HepG2 (cell line): ENCODE data around the gene RFX2. TPM values are rescaled to one million over a fixed set of nuclear protein-coding genes. Genes with fewer than 3 reads are reported as not detected.
A peak's percentile ranks its signal among the peaks of the same experiment; 100 is the strongest.

ENCODE experiments used
- HMG20B ChIP-seq: conservative IDR thresholded peaks from 2 replicates; pipeline ENCODE4 v1.6.1; 2016; ENCODE audit warnings: missing genetic modification reagents, missing compliant biosample characterization
- JDP2 ChIP-seq: sonication (generic); formaldehyde crosslinking; IDR thresholded peaks from 2 replicates; pipeline ENCODE4 v1.8.1; 2022; ENCODE audit warnings: missing genetic modification reagents, borderline replicate concordance
- KLF16 ChIP-seq, 2 experiments: sonication (generic) in 1 of 2; formaldehyde crosslinking in 1 of 2; IDR thresholded peaks; 2 replicates each; pipeline versions ENCODE4 v1.6.1 to v1.8.0; 2016 to 2023; ENCODE audit warnings: missing genetic modification reagents in 2 of 2, missing compliant biosample characterization in 1 of 2
- MIXL1 ChIP-seq: IDR thresholded peaks from 2 replicates; pipeline ENCODE4 v1.6.1; 2016
- NCOA2 ChIP-seq: sonication (generic); formaldehyde crosslinking; IDR thresholded peaks from 2 replicates; pipeline ENCODE4 v1.8.0; 2022; ENCODE audit warnings: inconsistent platforms
- NCOR1 ChIP-seq: fragments of 200-600 bp; sonication (generic); IDR thresholded peaks from 2 replicates; pipeline ENCODE4 v1.7.0; 2017; ENCODE audit warnings: antibody characterized with exemption, low read length, borderline replicate concordance
- POLR2A ChIP-seq, 2 experiments: IDR thresholded peaks; 2 replicates each; pipeline ENCODE4 v1.6.1; 2011; ENCODE audit warnings: low read depth in 2 of 2, low read length in 2 of 2, mild to moderate bottlenecking in 1 of 2, moderate library complexity in 1 of 2; ENCODE audit not compliant: insufficient read depth in 1 of 2
- RAD51 ChIP-seq: fragments of 450-650 bp; IDR thresholded peaks from 2 replicates; pipeline ENCODE4 v1.6.1; 2016; ENCODE audit warnings: borderline replicate concordance
- SRF ChIP-seq: IDR thresholded peaks from 2 replicates; pipeline ENCODE4 v1.6.1; 2011; ENCODE audit warnings: mild to moderate bottlenecking, low read depth, low read length, moderate library complexity
- ZBTB49 ChIP-seq: sonication (generic); formaldehyde crosslinking; IDR thresholded peaks from 2 replicates; pipeline ENCODE4 v1.4.0; 2020; ENCODE audit warnings: missing genetic modification reagents, borderline replicate concordance
- ZKSCAN1 ChIP-seq: fragments of 150-350 bp; IDR thresholded peaks from 2 replicates; pipeline ENCODE4 v1.6.1; 2014; ENCODE audit warnings: low read length
- ZNF282 ChIP-seq: fragments of 450-650 bp; IDR thresholded peaks from 2 replicates; pipeline ENCODE4 v1.6.1; 2018; ENCODE audit not compliant: partially characterized antibody
- ZNF317 ChIP-seq: sonication (generic); formaldehyde crosslinking; IDR thresholded peaks from 2 replicates; pipeline ENCODE4 v1.5.0; 2020; ENCODE audit warnings: mild to moderate bottlenecking, missing genetic modification reagents
- ZNF557 ChIP-seq: sonication (generic); formaldehyde crosslinking; IDR thresholded peaks from 2 replicates; pipeline ENCODE4 v1.4.0; 2020; ENCODE audit warnings: missing genetic modification reagents
- ZNF674 ChIP-seq: sonication (generic); formaldehyde crosslinking; IDR thresholded peaks from 2 replicates; pipeline ENCODE4 v1.5.0; 2020; ENCODE audit warnings: low read depth, mild to moderate bottlenecking, missing genetic modification reagents
- ZNF713 ChIP-seq: sonication (generic); formaldehyde crosslinking; IDR thresholded peaks from 2 replicates; pipeline ENCODE4 v1.4.0; 2020; ENCODE audit warnings: mild to moderate bottlenecking, missing genetic modification reagents
- ZNF891 ChIP-seq: sonication (generic); formaldehyde crosslinking; IDR thresholded peaks from 2 replicates; pipeline ENCODE4 v1.5.0; 2020; ENCODE audit warnings: mild to moderate bottlenecking, missing genetic modification reagents
- polyA plus RNA-seq, 8 experiments: library from polyadenylated mRNA; depleted of rRNA in 3 of 8; stranded (reverse) in 7 of 8; unstranded in 1 of 8; fragments of >200 nt; fragmentation: Illumina TruSeq in 4 of 8; extraction: Trizol in 4 of 8; gene quantifications; 2 replicates each; pipeline versions ENCODE4 v1.2.1 to v1.2.3, GENCODE V29; 2011 to 2016; ENCODE audit warnings: low read depth in 4 of 8, missing spikeins in 1 of 8, mixed read lengths in 1 of 8; ENCODE audit not compliant: insufficient read depth in 1 of 8
- total RNA-seq, 5 experiments: library from RNA; depleted of rRNA; stranded (reverse); fragments of >200 nt; fragmentation: Illumina TruSeq; extraction: Trizol; gene quantifications; 2 replicates each; pipeline ENCODE4 v1.2.3, GENCODE V29; 2016; ENCODE audit warnings: low read depth in 1 of 5
- TF ChIP-seq, protein P1 (sequence below): sonication (generic); formaldehyde crosslinking; IDR thresholded peaks from 2 replicates; pipeline ENCODE4 v1.5.1; 2020; ENCODE audit warnings: missing genetic modification reagents, mild to moderate bottlenecking, borderline replicate concordance
- TF ChIP-seq, protein P2 (sequence below), 2 experiments: sonication (generic) in 1 of 2; formaldehyde crosslinking in 1 of 2; IDR thresholded peaks; 2 replicates each; pipeline versions ENCODE4 v1.6.1 to v1.9.0; 2014 to 2022; ENCODE audit warnings: antibody characterized with exemption in 1 of 2, borderline replicate concordance in 1 of 2, inconsistent platforms in 1 of 2, low read depth in 1 of 2, missing genetic modification reagents in 1 of 2

Gene RFX2
- total and polyA plus RNA-seq, 2 of the 13 experiments (the other 11 are each of a cell fraction or from before 2014, with no cell fraction given): 2.8 to 3.3 TPM

GRCh38 chr19:5961969-5962945 is 148.0 kb downstream of the RFX2 start (continued):
- TF ChIP-seq ZBTB49 (CRISPR knock-in tag) (no peak), ZKSCAN1 (no peak), KLF16 (CRISPR knock-in tag; IDR thresholded peaks at IDR 0.05) (peak in 1 of 2 experiments; percentile 90; a peak in 2 of 4 replicates), ZNF891 (0 out of 2 replicates have a peak, but pooled peaks have one; percentile 2), ZNF674 (CRISPR knock-in tag) (no peak), RAD51 (no peak), ZNF713 (CRISPR knock-in tag) (peak; percentile 94), NCOR1 (peak; percentile 61; the same call in 1 of the 2 replicates), MIXL1 (CRISPR knock-in tag) (peak; percentile 96), POLR2A (IDR thresholded peaks at IDR 0.05; ENCODE audit: insufficient read depth in 1 of 2, low read depth in 2 of 2, low read length in 2 of 2) (peak; percentile 45 to 85; a peak in 3 of 4 replicates), HMG20B (no peak; the same call in 1 of the 2 replicates), ZNF282 (no peak), ZNF317 (CRISPR knock-in tag) (peak; percentile 87), ZNF557 (CRISPR knock-in tag) (0 out of 2 replicates have a peak, but pooled peaks have one; percentile 32), NCOA2 (CRISPR knock-in tag) (peak; percentile 88; the same call in 1 of the 2 replicates), JDP2 (CRISPR knock-in tag) (no peak; the same call in 1 of the 2 replicates), SRF (no peak)
- TF ChIP-seq, protein P1, sequence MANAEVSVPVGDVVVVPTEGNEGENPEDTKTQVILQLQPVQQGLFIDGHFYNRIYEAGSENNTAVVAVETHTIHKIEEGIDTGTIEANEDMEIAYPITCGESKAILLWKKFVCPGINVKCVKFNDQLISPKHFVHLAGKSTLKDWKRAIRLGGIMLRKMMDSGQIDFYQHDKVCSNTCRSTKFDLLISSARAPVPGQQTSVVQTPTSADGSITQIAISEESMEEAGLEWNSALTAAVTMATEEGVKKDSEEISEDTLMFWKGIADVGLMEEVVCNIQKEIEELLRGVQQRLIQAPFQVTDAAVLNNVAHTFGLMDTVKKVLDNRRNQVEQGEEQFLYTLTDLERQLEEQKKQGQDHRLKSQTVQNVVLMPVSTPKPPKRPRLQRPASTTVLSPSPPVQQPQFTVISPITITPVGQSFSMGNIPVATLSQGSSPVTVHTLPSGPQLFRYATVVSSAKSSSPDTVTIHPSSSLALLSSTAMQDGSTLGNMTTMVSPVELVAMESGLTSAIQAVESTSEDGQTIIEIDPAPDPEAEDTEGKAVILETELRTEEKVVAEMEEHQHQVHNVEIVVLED (CRISPR knock-in tag): peak; percentile 53; the same call in 1 of the 2 replicates
- TF ChIP-seq, protein P2, sequence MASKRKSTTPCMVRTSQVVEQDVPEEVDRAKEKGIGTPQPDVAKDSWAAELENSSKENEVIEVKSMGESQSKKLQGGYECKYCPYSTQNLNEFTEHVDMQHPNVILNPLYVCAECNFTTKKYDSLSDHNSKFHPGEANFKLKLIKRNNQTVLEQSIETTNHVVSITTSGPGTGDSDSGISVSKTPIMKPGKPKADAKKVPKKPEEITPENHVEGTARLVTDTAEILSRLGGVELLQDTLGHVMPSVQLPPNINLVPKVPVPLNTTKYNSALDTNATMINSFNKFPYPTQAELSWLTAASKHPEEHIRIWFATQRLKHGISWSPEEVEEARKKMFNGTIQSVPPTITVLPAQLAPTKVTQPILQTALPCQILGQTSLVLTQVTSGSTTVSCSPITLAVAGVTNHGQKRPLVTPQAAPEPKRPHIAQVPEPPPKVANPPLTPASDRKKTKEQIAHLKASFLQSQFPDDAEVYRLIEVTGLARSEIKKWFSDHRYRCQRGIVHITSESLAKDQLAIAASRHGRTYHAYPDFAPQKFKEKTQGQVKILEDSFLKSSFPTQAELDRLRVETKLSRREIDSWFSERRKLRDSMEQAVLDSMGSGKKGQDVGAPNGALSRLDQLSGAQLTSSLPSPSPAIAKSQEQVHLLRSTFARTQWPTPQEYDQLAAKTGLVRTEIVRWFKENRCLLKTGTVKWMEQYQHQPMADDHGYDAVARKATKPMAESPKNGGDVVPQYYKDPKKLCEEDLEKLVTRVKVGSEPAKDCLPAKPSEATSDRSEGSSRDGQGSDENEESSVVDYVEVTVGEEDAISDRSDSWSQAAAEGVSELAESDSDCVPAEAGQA (IDR thresholded peaks at IDR 0.05; ENCODE audit: low read depth): peak; percentile 61; the same call in 1 of the 2 replicates
- TF ChIP-seq, protein P2 (CRISPR knock-in tag; IDR thresholded peaks at IDR 0.05; ENCODE audit: borderline replicate concordance): no peak
